Measurements from ENCODE around the gene EFNA3. TPM values are rescaled to one million over a fixed set of nuclear protein-coding genes. Genes with fewer than 3 reads are reported as not detected.

EFNA3 gene
- polyA plus RNA-seq, 3 donors = 0.45 to 1.7 (median 0.92) TPM

- H3K4me3 ChIP-seq (replicated peaks in 1 of 3; ENCODE audit: low read depth in 2 of 3, low read length in 3 of 3) = no peak overlapping the region
- peaks cover 3 to 6% of the 10 kb centered on the region in 2 donors for H3K36me3 Mint-ChIP-seq
- intact Hi-C loops (cut with micrococcal nuclease) = no loop called here
- H3K4me1 ChIP-seq (ENCODE audit: control insufficient read depth in 1 of 2, insufficient read depth in 2 of 2, low read length in 2 of 2) = peaks cover 8 to 10% of the 10 kb centered on the region in 2 donors
- WGBS (ENCODE audit: insufficient coverage) = 80% methylated on average over 1 of the region's 2 CpGs
- H3K27ac Mint-ChIP-seq = no peak overlapping the region
- no peak for DNase-seq
- peaks cover 9% of the 10 kb centered on the region for H3K4me1 Mint-ChIP-seq
- peaks cover 18 to 34% of the 10 kb centered on the region in 2 donors for H3K27me3 ChIP-seq (ENCODE audit: control insufficient read depth in 2 of 2, insufficient read depth in 2 of 2, low read length in 2 of 2)
- no peak for TF ChIP-seq CTCF (IDR thresholded peaks at IDR 0.05)
- H3K9me3 Mint-ChIP-seq = peaks cover 0 to 13% (median 6%) of the 10 kb centered on the region in 7 donors
- no peak overlapping the region for H3K4me3 Mint-ChIP-seq
- no peaks in the 10 kb centered on the region for H3K36me3 ChIP-seq (replicated peaks in 1 of 2; ENCODE audit: control insufficient read depth in 1 of 2, insufficient read depth in 2 of 2, low read length in 2 of 2)
- H3K27me3 Mint-ChIP-seq (ENCODE audit: low read depth in 3 of 3) = peaks cover 30 to 65% (median 42%) of the 10 kb centered on the region in 3 donors
- no peak overlapping the region for H3K27ac ChIP-seq (ENCODE audit: low read depth in 1 of 2, low read length in 2 of 2)
- no peaks in the 10 kb centered on the region for H3K79me2 ChIP-seq (ENCODE audit: insufficient read depth, low read length)
- peaks cover 0 to 4% of the 10 kb centered on the region in 2 donors for H3K9me3 ChIP-seq (replicated peaks in 1 of 2; ENCODE audit: control insufficient read depth in 1 of 2, insufficient read depth in 1 of 2, low read length in 2 of 2)
- no peak overlapping the region for H3K4me2 ChIP-seq (replicated peaks; ENCODE audit: extremely low read depth, low read length, poor library complexity, severe bottlenecking)
- no peak overlapping the region for H2AFZ ChIP-seq (ENCODE audit: insufficient read depth, low read depth, low read length, poor library complexity, severe bottlenecking)
- H3K9ac ChIP-seq (ENCODE audit: insufficient read depth, low read length, poor library complexity, severe bottlenecking) = no peak overlapping the region
- H4K20me1 ChIP-seq (ENCODE audit: insufficient read depth, low read length) = no peaks in the 10 kb centered on the region
Observed at GRCh38 chr1:155122308-155122707, 43.7 kb downstream of the EFNA3 start.

- Histone ChIP-seq H3K27ac (ENCODE audit: low read depth in 1 of 2, low read length in 2 of 2) (no peak overlapping the region), H3K79me2 (ENCODE audit: insufficient read depth, low read length) (no peaks in the 10 kb centered on the region), H4K20me1 (ENCODE audit: insufficient read depth, low read length) (no peaks in the 10 kb centered on the region), H3K9ac (ENCODE audit: insufficient read depth, low read length, poor library complexity, severe bottlenecking) (no peak overlapping the region), H3K4me2 (replicated peaks; ENCODE audit: extremely low read depth, low read length, poor library complexity, severe bottlenecking) (no peak overlapping the region), H3K4me3 (replicated peaks in 1 of 3; ENCODE audit: low read depth in 2 of 3, low read length in 3 of 3) (no peak overlapping the region), H3K27me3 (ENCODE audit: control insufficient read depth in 2 of 2, insufficient read depth in 2 of 2, low read length in 2 of 2) (peaks cover 29 to 48% of the 10 kb centered on the region in 2 donors), H3K9me3 (replicated peaks in 1 of 2; ENCODE audit: control insufficient read depth in 1 of 2, insufficient read depth in 1 of 2, low read length in 2 of 2) (peaks cover 0 to 10% of the 10 kb centered on the region in 2 donors), H3K4me1 (ENCODE audit: control insufficient read depth in 1 of 2, insufficient read depth in 2 of 2, low read length in 2 of 2) (peaks cover 21 to 24% of the 10 kb centered on the region in 2 donors), H2AFZ (ENCODE audit: insufficient read depth, low read depth, low read length, poor library complexity, severe bottlenecking) (no peak overlapping the region), H3K36me3 (replicated peaks in 1 of 2; ENCODE audit: control insufficient read depth in 1 of 2, insufficient read depth in 2 of 2, low read length in 2 of 2) (no peaks in the 10 kb centered on the region)
- Mint-ChIP-seq H3K36me3 (peaks cover 5 to 17% of the 10 kb centered on the region in 2 donors), H3K9me3 (peaks cover 0 to 17% (median 9%) of the 10 kb centered on the region in 7 donors), H3K27me3 (ENCODE audit: low read depth in 3 of 3) (peaks cover 44 to 75% (median 57%) of the 10 kb centered on the region in 3 donors), H3K4me1 (peaks cover 22% of the 10 kb centered on the region), H3K27ac (no peak overlapping the region), H3K4me3 (no peak overlapping the region)
- WGBS (ENCODE audit: insufficient coverage) = no CpG with 5 or more reads among the region's 4 CpGs
- DNase-seq = no peak
- intact Hi-C loops (cut with micrococcal nuclease) = no loop called here
- TF ChIP-seq CTCF (IDR thresholded peaks at IDR 0.05) = no peak
Observed at GRCh38 chr1:155123801-155124200, 45.2 kb downstream of the EFNA3 start.

Data from CD14-positive monocyte (primary cell).